Fibroblast of lung (primary cell): ENCODE measurements around the gene SGPP2.

Experiments
- EZH2 ChIP-seq: IDR thresholded peaks from 2 replicates; pipeline ENCODE4 v1.5.1; 2012; ENCODE audit warnings: low read length, control low read depth, mild to moderate bottlenecking; ENCODE audit errors: missing control alignments
- TF ChIP-seq, protein P1 (sequence below), 2 donors: IDR thresholded peaks in 1 of 2; conservative IDR thresholded peaks in 1 of 2; 1 replicate in 1 of 2; 2 replicates in 1 of 2; pipeline ENCODE4 v1.5.1; 2011 to 2012; ENCODE audit warnings: low read length in 2 of 2, control low read depth in 1 of 2, inconsistent platforms in 1 of 2, low read depth in 1 of 2, mild to moderate bottlenecking in 1 of 2

DNA sequence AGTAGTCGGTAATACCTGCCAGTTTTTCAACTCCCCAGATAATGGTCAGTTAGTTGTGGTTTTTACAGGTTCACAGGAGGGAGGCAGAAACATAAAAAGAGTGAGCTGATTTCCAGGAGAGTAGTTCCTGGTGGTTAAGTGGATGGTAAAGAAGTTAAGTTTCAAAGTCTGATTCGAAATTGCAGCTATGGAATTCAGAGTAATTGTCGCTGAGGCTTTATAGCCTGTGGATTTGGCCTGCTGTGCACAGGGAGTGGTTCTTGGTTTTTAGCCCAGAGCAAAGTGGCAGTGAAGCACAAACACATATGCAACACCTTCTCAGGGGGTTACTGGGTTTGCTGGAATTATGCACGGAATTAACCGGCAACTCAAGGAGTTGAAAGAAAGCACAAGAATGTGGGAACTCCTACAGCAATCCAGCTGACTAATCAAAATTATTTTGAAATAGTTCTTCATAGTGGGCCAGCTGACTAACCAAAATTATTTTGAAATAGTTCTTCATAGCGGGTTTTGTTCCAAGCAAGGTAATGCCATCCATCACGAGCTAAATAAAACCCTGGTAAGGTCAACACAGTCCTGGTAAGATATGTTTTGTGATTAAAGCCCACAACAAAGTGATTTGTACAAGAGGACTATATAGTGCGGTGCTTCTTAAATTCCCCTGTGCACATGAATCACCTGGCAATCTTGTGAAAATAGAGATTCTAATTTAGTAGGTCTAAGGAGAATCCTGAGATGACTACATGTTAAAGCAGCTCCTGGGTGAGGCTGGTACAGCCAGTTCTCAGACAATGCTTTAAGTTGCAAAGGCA lies 94.4 kb downstream of the SGPP2 start:
- TF ChIP-seq EZH2, result no peak
- TF ChIP-seq, protein P1, sequence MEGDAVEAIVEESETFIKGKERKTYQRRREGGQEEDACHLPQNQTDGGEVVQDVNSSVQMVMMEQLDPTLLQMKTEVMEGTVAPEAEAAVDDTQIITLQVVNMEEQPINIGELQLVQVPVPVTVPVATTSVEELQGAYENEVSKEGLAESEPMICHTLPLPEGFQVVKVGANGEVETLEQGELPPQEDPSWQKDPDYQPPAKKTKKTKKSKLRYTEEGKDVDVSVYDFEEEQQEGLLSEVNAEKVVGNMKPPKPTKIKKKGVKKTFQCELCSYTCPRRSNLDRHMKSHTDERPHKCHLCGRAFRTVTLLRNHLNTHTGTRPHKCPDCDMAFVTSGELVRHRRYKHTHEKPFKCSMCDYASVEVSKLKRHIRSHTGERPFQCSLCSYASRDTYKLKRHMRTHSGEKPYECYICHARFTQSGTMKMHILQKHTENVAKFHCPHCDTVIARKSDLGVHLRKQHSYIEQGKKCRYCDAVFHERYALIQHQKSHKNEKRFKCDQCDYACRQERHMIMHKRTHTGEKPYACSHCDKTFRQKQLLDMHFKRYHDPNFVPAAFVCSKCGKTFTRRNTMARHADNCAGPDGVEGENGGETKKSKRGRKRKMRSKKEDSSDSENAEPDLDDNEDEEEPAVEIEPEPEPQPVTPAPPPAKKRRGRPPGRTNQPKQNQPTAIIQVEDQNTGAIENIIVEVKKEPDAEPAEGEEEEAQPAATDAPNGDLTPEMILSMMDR (conservative IDR thresholded peaks at IDR 0.05 in 1 of 2, IDR thresholded peaks at IDR 0.05 in 1 of 2; ENCODE audit: low read depth in 1 of 2, low read length in 2 of 2), result no peak
